SU-DHL-6 (cell line): Measurements from ENCODE around the gene SRRT.

Experiments
- EZH2phosphoT487 ChIP-seq: fragments of 200-600 bp; sonication (generic), shearing (Covaris generic); conservative IDR thresholded peaks from 2 replicates; pipeline ENCODE4 v1.6.1; 2018; ENCODE audit warnings: mild to moderate bottlenecking, antibody characterized with exemption, low read length, moderate library complexity, mixed read lengths
- TF ChIP-seq, protein P1 (sequence below): fragments of 200-600 bp; sonication (generic); IDR thresholded peaks from one replicate; pipeline ENCODE4 v1.5.1; 2017; ENCODE audit warnings: antibody characterized with exemption, mild to moderate bottlenecking, low read length, moderate library complexity; ENCODE audit not compliant: insufficient read depth, poor library complexity, severe bottlenecking

DNA sequence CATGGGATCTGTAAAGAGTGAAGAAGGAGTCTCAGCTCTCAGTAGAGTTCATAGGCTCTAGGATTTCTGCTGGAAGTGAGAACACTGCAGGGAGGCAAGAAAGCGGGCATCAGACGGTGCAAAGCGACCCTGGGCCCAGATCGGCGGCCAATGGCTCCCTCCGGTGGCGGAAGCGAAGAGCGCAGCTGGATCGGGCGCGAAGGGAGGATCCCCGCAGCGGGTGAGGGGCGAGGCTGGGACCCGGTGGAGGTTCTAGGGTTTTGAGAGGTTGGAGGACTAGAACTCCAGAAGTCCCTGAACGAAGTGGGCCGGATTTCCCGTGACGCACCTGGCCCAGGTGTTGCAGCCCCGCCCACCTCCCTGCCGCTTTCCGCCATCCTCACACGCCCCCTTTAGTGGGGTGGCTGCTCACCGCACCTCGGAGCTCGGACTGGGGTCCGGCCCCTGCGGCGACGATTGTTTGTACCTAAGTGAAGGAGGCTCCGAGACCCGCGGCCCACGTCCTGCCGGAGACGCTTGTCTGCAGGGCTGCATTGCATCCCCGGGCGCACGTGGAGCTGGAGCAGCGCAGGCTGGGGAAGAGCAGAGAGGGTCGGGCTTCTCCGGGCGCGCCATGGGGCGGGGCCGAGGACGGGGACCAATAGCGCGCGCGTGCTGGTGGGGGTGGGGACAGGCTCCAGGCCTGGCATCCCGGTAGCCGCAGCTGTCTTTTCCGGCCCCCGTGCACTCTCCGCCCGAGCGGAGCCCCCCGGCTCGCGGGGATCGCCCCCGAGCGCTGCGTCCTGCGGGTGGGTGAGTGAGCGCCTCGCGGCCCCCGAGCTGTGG is 22.6 kb upstream of the SRRT start, which contains the start of gene SLC12A9:
- TF ChIP-seq, protein P1, sequence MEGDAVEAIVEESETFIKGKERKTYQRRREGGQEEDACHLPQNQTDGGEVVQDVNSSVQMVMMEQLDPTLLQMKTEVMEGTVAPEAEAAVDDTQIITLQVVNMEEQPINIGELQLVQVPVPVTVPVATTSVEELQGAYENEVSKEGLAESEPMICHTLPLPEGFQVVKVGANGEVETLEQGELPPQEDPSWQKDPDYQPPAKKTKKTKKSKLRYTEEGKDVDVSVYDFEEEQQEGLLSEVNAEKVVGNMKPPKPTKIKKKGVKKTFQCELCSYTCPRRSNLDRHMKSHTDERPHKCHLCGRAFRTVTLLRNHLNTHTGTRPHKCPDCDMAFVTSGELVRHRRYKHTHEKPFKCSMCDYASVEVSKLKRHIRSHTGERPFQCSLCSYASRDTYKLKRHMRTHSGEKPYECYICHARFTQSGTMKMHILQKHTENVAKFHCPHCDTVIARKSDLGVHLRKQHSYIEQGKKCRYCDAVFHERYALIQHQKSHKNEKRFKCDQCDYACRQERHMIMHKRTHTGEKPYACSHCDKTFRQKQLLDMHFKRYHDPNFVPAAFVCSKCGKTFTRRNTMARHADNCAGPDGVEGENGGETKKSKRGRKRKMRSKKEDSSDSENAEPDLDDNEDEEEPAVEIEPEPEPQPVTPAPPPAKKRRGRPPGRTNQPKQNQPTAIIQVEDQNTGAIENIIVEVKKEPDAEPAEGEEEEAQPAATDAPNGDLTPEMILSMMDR: peak; percentile 96
- TF ChIP-seq EZH2phosphoT487: no peak
